ENCODE measurements around the gene CORO2B.

Gene CORO2B

GRCh38 chr15:68554721-68555678 lies 23.8 kb upstream of the CORO2B start:
- TF ChIP-seq, protein P1, sequence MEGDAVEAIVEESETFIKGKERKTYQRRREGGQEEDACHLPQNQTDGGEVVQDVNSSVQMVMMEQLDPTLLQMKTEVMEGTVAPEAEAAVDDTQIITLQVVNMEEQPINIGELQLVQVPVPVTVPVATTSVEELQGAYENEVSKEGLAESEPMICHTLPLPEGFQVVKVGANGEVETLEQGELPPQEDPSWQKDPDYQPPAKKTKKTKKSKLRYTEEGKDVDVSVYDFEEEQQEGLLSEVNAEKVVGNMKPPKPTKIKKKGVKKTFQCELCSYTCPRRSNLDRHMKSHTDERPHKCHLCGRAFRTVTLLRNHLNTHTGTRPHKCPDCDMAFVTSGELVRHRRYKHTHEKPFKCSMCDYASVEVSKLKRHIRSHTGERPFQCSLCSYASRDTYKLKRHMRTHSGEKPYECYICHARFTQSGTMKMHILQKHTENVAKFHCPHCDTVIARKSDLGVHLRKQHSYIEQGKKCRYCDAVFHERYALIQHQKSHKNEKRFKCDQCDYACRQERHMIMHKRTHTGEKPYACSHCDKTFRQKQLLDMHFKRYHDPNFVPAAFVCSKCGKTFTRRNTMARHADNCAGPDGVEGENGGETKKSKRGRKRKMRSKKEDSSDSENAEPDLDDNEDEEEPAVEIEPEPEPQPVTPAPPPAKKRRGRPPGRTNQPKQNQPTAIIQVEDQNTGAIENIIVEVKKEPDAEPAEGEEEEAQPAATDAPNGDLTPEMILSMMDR (IDR thresholded peaks at IDR 0.05), result no peak
- Histone ChIP-seq H3K4me1 (ENCODE audit: control insufficient read depth in 1 of 2, insufficient read depth in 1 of 2, low read depth in 1 of 2, low read length in 1 of 2) (peaks cover 20 to 21% of the 10 kb centered on the region in 2 experiments), H3K27me3 (peaks cover 51% of the 10 kb centered on the region), H3K9me3 (no peaks in the 10 kb centered on the region), H3K36me3 (no peaks in the 10 kb centered on the region), H3K4me3 (ENCODE audit: low read depth in 1 of 2, low read length in 1 of 2) (no peak overlapping the region), H3K27ac (no peak overlapping the region)

DNA sequence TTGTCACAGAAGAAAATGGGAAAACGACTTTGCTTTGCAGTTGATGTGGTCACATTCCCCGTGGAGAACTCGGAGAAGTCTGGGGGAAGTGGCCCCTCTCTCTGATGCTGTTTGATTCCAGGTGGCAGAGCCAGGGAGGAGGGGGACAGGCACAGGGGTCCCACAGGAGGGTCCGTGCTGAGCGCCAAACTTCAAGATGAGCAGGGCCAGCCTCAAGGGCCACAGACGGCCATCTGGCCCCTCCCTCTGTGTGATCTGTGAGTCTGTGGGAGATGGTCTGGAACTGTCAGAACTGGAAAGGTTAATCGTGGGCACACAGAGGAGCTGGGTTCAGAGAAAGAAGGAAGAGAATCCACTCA lies 23.1 kb upstream of the CORO2B start:
- Histone ChIP-seq H3K9me3 (no peaks in the 10 kb centered on the region), H3K4me1 (ENCODE audit: control insufficient read depth in 1 of 2, insufficient read depth in 1 of 2, low read depth in 1 of 2, low read length in 1 of 2) (peaks cover 21 to 22% of the 10 kb centered on the region in 2 experiments), H3K36me3 (no peaks in the 10 kb centered on the region), H3K4me3 (ENCODE audit: low read depth in 1 of 2, low read length in 1 of 2) (no peak overlapping the region), H3K27ac (no peak overlapping the region), H3K27me3 (peaks cover 54% of the 10 kb centered on the region)
- TF ChIP-seq, protein P1 (IDR thresholded peaks at IDR 0.05), result no peak

GRCh38 chr15:68556139-68556990 lies 22.4 kb upstream of the CORO2B start:
- Histone ChIP-seq H3K27me3 (peaks cover 61% of the 10 kb centered on the region), H3K4me1 (ENCODE audit: control insufficient read depth in 1 of 2, insufficient read depth in 1 of 2, low read depth in 1 of 2, low read length in 1 of 2) (peaks cover 21 to 22% of the 10 kb centered on the region in 2 experiments), H3K9me3 (no peaks in the 10 kb centered on the region), H3K27ac (no peak overlapping the region), H3K4me3 (ENCODE audit: low read depth in 1 of 2, low read length in 1 of 2) (no peak overlapping the region), H3K36me3 (no peaks in the 10 kb centered on the region)
- TF ChIP-seq, protein P1 (IDR thresholded peaks at IDR 0.05), result no peak

DNA sequence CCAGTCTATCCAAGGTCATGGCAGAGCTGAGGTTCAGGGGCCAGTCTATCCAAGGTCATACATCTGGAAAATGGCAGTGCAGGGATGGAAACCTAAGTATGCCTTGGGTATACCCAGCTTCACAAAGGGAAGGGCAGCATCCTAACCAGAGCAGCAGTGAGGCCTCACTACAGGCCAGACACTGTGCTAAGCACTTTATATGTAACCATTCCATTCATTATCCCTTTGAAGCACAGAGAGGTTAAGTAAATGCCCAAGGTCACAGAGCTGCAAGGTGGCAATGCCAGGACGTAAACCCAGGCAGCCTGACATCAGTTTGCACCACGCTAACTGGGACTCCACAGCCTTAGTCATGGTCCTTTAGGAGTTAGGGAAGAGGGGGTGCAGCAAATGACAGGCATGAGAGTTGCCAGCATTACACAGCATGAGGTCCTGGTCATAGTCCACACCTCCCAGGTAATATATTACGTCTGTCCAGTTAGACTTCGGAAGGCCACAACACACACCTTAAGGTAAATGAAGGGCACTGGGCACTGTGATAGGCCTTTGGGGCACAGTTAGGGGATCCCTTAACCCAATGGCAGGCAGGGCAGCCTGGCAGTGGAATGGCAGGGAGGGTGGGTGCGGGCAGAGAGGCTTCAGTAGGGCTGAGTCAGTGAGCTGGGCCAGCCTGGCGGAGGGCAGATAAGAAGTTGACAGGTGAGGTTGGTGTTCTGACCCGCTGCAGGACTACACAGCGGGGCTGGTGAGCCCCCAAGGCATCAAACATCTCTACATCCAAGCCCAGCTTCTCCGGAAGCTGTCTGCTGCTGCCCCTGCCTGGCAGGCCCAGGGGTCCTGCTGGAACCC lies 21.1 kb upstream of the CORO2B start:
- Histone ChIP-seq H3K27ac (no peak overlapping the region), H3K4me1 (ENCODE audit: control insufficient read depth in 1 of 2, insufficient read depth in 1 of 2, low read depth in 1 of 2, low read length in 1 of 2) (peaks cover 21 to 22% of the 10 kb centered on the region in 2 experiments), H3K27me3 (peaks cover 64% of the 10 kb centered on the region), H3K9me3 (no peaks in the 10 kb centered on the region), H3K4me3 (ENCODE audit: low read depth in 1 of 2, low read length in 1 of 2) (no peak overlapping the region), H3K36me3 (no peaks in the 10 kb centered on the region)
- TF ChIP-seq, protein P1 (IDR thresholded peaks at IDR 0.05), result no peak
